Measurements from ENCODE around the gene ADSS1.

ADSS1 gene

GRCh38 chr14:104771918-104772706 lies 48.1 kb downstream of the ADSS1 start:
- no peak for DNase-seq

- no peak for DNase-seq
Observed at GRCh38 chr14:104772707-104773504, 48.9 kb downstream of the ADSS1 start.

- no peak for DNase-seq
Observed at GRCh38 chr14:104773505-104774452, 49.8 kb downstream of the ADSS1 start.

DNA sequence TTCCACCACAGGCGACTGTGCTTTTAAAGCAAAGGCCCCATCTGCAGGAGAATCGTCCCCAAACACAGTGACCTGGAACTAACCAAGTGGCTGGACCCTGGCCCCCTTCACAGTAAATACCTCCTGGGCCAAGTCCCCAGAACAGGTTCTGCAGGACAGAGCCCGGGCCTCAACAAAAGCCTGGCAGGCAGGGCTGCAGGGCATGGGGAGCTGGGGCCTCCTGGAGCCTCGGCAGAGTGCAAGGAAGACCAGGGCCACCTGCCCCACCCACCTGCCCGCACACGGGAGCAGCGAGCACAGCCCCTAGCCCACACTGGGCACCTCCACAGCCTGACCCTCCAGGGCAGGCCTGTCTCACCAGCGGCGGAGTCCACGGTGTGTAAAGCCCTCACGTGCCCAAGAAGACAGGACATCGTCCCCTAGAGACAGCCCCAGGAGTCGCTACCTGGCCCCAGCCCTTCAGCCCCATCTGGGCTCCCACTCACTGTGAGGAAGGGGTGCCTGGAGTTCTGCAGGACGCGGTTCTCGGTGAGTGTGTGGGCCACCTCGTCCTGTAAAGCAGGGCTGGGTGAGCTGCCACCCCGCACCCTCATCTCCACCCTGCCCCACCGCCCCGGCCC lies 50.5 kb downstream of the ADSS1 start:
- no peak for DNase-seq

DNA sequence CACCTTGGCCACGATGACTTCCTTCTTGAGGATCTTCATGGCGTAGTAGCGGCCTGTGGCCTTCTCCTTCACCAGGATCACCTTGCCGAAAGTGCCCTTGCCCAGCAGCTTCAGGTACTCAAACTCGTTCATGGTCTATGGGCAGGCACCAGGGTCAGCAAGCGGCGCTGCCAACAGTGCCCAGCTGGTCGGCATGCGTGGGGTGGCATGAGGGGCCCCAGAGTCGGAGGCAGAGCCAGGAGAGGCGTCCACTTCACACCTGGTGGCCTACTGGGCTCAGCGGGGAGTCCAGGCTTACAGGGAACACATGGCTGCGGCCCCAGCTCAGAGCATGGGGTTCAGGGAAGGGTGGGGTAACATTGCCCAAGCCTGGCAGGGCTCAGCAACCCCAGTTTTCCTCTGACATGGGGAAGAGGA lies 51.1 kb downstream of the ADSS1 start:
- DNase-seq: no peak

DNA sequence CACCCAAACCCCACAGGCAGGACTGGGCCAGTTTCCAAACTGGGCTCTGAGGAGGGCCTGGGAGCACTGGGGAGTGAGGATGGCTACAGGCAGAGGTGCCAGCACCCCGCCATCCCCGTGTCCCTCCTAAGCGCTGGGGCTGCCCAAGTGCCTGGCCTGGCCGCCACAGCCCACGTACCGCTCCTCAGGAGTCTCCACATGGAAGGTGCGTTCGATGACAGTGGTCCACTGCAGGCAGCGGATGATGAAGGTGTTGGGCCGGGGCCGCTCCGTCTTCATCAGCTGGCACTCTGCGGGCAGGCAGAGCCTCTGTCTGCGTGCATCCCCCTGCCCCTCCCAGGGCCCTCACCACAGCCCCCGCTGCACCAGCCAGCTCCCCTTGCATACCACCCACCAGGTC lies 52.5 kb downstream of the ADSS1 start:
- no peak for DNase-seq

GRCh38 chr14:104776961-104777807 lies 53.2 kb downstream of the ADSS1 start:
- no peak for DNase-seq

DNA sequence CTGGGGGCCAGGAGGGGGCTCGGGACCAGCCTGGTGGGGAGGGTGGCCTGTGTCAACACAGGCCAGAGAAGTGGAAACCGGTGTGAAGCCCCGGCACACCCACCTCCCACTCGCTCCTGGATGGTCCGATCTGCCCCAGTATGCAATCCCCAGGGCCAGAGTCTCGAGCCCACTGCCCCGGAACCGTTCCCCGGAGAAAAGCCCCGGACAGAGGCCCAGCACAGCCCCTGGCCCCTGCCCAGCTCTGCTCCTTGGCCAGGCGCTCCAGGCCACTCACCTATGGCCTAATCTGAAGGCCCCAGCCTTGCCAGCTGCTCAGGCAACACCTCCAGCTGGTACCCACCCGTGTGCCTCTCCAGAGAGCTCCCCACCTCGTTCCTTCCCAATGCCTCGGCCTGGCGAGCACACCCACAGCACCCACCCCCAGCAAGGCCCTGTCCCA lies 53.8 kb downstream of the ADSS1 start:
- no peak for DNase-seq

GRCh38 chr14:104778694-104779331 lies 54.8 kb downstream of the ADSS1 start:
- DNase-seq: no peak

DNA sequence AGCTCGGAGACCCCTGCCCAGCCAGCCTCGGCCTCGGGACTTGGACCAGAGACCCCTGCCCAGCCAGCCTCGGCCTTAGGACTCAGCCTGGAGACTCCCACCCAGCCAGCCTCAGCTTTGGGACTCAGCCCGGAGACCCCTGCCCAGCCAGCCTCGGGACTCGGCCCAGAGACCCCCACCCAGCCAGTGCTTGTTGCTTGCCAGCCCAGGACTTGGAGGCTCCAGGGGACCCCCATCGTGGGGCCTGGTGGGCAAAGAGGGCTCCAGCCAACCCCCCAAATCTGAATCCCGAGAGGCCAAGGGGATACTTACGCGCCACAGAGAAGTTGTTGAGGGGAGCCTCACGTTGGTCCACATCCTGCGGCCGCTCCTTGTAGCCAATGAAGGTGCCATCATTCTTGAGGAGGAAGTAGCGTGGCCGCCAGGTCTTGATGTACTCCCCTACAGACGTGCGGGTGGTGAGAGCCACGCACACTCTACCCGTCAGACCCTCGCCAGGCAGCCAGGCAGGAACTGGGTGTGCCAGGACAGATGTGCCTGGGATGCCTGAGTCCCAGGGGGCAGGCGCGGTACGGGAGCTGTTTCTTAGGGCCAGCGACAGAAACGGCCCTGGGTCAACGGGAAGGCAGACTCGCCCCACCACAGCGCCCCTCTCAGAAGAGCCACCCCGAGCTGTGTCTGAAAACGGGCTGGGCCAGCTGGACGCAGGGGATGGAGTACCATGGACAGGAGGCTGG lies 55.9 kb downstream of the ADSS1 start:
- no peak for DNase-seq

GRCh38 chr14:104780513-104781030 lies 56.5 kb downstream of the ADSS1 start:
- DNase-seq: no peak

GRCh38 chr14:104781271-104782077 lies 57.4 kb downstream of the ADSS1 start:
- DNase-seq: no peak

GRCh38 chr14:104782086-104782807 lies 58.2 kb downstream of the ADSS1 start:
- DNase-seq: no peak

DNA sequence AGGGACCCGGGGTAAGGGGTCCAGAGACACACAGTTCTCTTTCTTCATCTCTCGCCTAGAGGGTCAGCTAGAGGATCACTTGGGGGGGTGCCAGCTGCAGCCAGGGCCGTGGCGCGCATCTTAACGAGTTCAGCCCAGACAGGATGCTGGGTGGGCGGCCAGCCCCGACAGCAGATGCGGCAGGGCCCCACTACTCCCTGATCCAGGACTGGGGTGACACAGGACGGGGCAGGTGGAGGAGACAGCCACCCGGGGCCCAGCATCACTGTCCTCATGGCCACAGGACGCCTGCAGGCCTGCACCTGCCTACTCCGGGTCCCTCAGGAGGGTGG lies 58.7 kb downstream of the ADSS1 start:
- DNase-seq: no peak

DNA sequence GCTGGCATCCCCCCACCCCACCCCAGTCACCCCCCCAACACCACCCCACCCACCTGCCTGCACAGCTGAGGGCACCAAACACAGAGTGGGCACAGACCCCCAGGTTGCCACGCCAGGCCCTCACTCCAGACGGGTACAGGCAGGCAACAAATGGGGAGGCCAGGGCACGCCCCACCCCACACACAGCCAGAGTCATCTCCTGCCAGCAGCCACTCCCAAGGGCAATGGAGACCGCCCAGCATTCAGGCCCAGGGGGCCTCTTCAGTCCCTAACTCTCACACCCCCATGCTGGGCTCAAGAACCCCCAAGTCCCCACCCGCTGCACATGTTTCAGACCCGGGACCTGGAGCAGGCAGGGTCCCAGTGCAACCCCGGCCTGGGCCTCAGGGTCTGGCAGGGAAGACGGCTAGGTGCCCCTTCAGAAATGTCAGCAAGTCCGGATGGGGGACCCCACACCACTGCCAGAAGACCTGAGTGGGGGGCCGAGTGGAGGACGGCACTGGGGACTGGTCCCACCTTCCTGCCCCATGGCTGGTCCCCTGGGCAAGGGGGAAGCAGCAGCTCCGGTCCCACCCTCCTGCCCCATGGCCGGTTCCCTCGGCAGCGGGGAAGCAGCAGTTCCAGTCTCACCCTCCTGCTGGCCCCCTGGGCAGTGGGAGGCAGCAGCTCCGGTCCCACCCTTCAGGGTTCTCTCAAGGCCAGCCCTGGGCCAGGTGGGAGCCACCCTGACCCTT lies 59.6 kb downstream of the ADSS1 start:
- DNase-seq: no peak

DNA sequence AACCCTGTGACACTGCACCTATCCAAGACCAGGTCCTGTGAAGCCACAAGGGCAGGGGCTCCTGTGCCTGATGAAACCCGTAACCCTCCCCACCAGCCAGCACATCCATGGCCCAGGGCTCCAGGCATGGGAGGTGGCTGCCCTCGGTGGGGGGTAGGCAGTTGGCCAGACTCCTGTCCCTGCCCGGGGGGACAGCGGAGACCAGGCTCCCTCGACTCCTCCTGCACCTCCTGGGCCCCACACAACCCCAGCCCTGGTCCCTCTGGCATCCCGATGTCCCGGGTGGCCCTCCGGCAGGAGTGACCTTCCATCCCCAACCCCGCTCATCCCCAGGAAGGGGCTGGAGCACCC lies 60.2 kb downstream of the ADSS1 start:
- no peak for DNase-seq

- peak; percentile 14 for DNase-seq
Observed at GRCh38 chr14:104784846-104785707, 61.0 kb downstream of the ADSS1 start.
